GM18517 (cell line): ENCODE results near the gene GSTM2.

Experiments used
- ATAC-seq: cut with Tn5 transposase; IDR thresholded peaks from one replicate; pipeline ENCODE4 v1.9.1; 2021; ENCODE audit warnings: mild to moderate bottlenecking, moderate library complexity; ENCODE audit not compliant: unreplicated experiment

The GSTM2 gene

DNA sequence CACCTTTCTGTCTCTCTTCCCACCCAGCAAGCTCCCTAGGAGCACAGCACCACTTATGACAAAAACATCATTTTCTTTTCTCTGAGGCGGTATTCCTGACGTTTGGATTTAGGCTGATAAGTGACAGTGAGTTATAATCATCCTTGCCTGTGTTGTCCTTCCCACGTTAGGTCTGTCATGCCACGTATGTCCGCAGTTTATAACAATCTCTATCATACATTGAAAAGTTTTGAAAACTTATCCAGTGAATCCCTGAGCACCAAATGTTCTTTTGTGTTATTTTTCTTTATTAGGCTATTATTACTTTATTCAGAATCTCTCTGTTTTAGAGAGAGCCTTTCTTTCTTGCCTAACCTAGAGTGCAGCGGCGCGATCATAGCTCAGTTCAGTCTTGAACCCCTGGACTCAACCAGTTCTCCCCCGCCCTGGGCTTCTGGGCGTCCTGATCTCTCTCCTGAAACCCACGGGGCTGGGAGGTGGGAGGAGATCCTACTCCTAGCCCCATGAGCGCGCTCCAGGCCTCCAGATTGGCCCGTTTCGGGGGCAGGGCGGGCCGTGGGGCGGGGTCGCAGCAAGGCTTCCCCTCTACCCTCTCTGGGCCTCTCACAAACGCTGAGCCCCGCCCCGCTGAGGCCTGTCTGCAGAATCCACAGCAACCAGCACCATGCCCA lies at the start of gene GSTM2:
Gene GSTM2, plus strand, starts transcription at position 606 of the 671 bp plus-strand sequence. Its CDS starts 59 bp downstream, at position 665.
- peak; percentile 70 for ATAC-seq

DNA sequence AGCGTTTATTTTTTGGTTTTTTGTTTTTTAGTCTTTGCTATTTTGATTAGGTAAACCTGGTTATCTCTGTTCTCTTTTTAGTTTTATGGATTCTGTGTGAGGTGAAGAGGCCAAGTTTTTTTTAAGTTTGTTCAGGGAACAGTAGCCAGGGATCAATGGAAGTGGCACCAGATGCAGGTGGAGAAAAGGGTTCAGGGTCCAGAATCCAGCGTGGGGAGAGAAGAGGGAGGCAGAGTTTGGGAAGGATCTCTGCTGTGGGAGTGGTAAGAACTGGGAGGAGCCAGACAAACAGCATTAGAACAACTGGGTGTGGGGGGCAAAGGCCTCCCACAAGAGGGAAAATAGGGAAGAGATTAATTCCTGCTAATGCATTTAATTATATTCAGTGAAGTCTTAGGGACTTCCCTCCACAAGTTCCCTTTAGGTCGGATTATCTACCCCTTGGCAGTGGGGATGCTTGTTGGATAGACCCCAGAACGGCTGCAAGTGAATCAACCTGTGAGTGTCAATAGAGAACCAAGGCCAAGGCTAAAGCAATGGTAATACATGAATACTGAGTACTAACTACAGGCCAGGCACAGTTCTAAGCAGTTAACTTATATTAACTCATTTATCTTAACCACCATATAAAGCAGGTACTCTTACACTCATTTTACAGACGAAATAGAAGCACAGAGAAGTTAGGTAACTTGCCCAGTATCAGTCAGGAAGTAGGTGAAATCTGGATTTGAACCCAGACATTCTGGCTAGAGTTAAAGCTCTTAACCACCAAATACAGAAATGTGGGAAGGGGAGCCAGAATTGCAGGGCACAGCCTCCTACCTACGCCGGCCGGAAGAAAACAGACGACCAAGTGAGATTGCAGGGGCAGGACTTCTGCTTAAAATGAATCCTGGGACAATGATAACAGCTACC lies 48.9 kb upstream of the GSTM2 start:
- no peak for ATAC-seq

DNA sequence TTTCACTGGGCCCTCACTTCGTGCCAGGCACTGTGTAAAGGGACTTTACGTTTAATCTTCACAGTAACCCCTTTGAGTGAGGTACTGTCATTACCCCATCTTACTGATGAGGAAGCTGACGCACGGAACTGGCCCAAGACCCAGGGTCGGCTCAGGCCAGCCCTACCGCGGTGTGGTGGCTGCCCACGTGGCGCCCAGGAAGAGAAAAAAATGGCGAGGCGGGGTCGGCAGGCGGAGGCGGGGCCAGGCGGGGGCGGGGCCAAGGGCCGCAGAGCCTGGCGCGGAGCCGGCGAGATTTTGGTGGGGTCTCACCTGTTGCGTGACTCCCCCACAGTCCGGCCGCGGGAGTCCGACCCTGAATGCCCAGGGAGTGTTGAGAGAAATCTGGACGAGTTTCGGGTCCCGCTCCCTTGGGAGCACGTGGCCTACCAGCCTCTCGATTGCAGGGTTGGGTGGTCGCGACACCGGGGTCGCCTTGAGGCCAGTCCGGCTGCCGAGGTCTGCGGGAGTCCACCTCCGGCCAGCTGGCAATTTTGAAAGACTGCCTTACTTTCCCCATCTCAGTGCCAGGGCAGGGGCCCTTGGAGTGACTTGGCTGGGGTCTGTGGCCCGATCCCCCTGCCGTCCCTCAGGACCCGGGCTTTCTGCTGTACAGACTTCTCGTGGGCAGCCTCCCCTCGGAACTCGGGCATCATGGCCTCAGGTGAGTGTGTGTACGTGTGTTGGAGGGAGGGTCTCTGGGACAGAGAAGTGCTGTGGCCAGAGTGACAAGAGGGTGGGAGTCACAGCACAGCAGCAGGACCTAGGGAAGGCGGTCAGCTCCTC lies 48.1 kb upstream of the GSTM2 start, which contains the start of the genes AMPD2 and GNAT2:
Gene AMPD2, plus strand, starts transcription at position 262 of the 825 bp plus-strand sequence. CDS start 1,339 bp downstream, outside the sequence.
Gene GNAT2, minus strand, starts transcription at position 41 of the 825 bp plus-strand sequence. CDS start 6,746 bp downstream, outside the sequence.
- ATAC-seq = no peak

- no peak for ATAC-seq
Measured at GRCh38 chr1:109620401-109620791, 47.5 kb upstream of the GSTM2 start.

GRCh38 chr1:109620841-109621286 lies 47.0 kb upstream of the GSTM2 start:
- ATAC-seq = peak; percentile 69

GRCh38 chr1:109621379-109622136 lies 46.3 kb upstream of the GSTM2 start:
- ATAC-seq = no peak

GRCh38 chr1:109622137-109622892 lies 45.5 kb upstream of the GSTM2 start:
- ATAC-seq = no peak

- ATAC-seq = no peak
Measured at GRCh38 chr1:109622895-109623294, 45.0 kb upstream of the GSTM2 start.

DNA sequence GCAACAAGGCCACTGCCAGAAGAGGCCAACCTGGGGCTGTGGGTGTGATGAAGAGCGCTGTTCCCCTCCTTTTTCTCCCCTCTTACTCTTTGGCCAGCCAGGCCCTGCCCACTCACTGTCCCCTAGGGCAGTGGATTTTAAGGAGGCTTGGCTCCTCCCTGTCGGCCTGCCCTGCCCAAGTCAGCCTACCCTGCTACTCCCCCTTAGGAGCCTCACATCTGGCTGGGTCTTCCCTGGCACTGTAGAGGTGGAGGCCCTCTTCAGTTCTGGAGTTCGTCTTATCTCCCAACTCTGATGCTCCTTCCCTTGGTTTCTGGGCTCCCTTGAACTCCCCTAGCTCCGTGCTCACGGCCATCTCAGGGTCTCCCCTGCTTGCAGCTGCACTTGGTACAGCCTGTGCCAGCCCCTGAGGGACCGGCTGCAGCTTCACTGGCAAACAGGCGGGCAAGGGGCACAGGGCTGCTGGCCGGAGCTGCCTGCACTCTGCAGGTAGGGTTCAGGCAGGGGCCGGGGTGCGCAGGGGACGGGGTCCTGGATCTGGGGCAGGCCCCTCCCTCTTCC lies 44.2 kb upstream of the GSTM2 start:
- no peak for ATAC-seq

DNA sequence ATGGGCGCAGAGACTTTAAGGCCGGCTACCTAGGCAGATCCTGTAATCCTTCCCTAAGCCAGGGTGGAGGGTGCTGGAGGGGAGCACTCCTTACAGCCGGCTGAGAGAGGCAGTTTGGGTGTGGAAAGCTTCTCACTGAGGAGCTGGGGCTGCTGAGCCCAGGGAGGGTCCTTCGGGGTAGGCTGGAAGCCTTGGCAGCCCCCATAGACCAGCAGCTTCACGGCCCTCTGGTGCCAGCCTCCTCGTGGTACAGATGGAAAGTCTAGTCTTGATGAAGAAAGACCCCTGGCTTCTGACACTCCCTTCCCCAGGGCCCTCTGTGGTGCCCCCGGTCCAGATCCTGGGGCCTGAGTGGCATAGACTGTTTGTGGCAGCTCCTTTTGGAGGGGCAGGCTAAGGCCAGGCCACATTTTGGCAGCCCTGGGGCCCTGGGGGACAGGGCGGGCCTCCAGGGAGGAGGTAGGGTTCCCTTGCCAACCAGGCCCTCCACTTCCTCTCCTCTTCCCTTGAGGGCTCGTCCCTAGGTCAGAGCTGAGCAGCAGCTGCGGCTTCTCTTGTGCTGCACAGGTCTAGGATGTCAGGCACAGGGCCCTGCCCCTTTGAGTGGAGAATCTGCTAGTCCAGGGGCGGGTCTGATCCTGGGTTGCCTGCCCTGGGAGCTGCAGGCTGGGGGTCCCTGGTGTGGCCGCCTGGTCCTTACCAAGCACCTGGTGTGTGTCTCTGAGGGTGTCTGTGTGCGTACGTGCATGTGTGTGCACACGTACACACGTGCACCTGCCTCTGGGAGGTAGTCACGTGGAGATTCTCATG lies 43.5 kb upstream of the GSTM2 start:
- ATAC-seq = no peak

DNA sequence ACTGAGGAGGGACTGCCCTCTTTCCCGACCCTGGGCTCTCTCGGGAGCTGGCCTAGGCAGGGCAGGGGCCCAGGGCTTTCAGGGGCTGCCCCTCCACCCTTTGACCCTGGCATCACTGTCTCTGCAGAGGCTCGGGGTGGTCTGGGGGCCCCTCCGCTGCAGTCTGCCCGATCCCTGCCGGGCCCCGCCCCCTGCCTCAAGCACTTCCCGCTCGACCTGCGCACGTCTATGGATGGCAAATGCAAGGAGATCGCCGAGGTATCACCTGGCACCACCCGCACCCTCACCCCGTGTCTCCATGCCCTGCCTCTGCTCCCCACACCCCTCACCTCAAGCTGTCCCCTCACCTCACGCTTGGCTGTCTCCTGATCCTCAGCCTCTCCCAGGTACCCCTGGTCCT lies 42.7 kb upstream of the GSTM2 start:
- ATAC-seq = no peak

- ATAC-seq = no peak
Measured at GRCh38 chr1:109625601-109626560, 42.0 kb upstream of the GSTM2 start.

DNA sequence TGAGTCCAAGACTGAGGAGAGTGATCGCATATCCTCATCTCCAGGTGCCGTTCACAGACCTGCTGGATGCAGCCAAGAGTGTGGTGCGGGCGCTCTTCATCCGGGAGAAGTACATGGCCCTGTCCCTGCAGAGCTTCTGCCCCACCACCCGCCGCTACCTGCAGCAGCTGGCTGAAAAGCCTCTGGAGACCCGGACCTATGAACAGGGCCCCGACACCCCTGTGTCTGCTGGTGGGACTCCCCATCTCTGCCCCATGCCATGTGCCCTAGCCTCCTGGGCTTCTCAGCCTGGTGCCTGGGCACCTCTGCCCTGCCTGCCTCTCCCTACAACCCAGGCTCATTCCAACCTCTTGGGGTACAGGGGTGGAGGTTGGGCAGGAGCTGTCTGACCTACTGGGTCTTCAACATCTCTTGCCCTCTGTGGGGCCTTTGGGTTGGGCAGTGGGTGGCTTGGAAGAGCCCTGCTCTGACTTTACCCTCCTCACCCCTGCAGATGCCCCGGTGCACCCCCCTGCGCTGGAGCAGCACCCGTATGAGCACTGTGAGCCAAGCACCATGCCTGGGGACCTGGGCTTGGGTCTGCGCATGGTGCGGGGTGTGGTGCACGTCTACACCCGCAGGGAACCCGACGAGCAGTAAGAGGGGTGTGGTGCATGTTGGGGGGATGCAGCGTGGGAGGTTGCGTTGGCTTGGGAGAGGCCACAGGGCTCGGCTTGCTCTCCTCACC lies 41.0 kb upstream of the GSTM2 start:
- no peak for ATAC-seq

DNA sequence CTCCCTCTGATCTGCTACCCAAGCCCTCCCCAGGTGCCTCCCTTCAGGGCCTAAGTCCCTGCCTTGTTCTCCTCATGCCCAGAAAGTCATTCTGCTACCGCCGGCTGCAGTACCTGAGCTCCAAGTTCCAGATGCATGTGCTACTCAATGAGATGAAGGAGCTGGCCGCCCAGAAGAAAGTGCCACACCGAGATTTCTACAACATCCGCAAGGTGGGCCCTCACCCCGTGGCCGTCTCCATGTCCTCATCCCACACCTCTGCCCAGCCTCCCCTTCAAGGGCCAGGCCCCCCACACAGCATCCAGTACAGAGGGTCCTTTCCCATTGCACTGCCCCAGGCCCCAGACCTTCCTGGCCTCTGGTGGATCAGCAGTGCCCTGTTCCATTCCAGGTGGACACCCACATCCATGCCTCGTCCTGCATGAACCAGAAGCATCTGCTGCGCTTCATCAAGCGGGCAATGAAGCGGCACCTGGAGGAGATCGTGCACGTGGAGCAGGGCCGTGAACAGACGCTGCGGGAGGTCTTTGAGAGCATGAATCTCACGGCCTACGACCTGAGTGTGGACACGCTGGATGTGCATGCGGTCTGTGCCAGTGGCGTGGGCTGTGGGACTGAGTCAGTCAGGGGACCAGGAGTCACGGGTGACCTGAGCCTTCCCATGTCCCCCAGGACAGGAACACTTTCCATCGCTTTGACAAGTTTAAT lies 40.0 kb upstream of the GSTM2 start:
- ATAC-seq = no peak

DNA sequence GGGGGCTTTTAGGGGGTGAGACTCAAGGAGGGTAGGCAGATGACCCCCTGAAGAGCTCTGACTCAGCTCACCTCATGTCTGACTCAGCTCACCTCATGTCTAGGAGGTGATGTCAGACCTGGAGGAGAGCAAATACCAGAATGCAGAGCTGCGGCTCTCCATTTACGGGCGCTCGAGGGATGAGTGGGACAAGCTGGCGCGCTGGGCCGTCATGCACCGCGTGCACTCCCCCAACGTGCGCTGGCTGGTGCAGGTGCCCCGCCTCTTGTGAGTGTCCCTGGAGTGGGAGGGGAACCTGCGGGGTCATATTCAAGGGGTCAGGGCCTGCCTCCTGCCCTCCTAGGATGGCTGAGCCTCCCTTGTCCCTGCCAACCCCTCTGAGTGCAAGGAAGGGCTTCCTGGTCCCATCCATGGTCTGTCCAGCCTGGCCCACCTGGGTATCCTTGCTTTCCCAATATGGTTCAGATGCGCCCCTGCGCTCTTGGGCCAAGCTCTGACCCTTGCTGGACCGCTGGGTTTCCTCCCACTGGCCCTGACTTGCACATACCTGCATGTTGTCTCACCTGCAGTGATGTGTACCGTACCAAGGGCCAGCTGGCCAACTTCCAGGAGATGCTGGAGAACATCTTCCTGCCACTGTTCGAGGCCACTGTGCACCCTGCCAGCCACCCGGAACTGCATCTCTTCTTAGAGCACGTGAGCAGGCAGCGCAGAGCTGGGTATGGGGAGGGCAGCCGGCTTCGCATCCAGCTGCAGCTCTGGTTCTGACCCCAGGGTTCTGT lies 39.1 kb upstream of the GSTM2 start:
- no peak for ATAC-seq
